HG02571 (cell line): ENCODE data around the gene KCNH2.
"Not testable (repeated sequence)": the region's sequence is repeated elsewhere in the genome, so short reads cannot be mapped to it uniquely, and the experiment has no call there.

Experiments
- ATAC-seq: cut with Tn5 transposase; IDR thresholded peaks from one replicate; pipeline ENCODE4 v1.9.1; 2021; ENCODE audit warnings: mild to moderate bottlenecking, moderate library complexity; ENCODE audit not compliant: unreplicated experiment

The KCNH2 gene

GRCh38 chr7:150911590-150912267 lies 66.4 kb downstream of the KCNH2 start:
- ATAC-seq: no peak

DNA sequence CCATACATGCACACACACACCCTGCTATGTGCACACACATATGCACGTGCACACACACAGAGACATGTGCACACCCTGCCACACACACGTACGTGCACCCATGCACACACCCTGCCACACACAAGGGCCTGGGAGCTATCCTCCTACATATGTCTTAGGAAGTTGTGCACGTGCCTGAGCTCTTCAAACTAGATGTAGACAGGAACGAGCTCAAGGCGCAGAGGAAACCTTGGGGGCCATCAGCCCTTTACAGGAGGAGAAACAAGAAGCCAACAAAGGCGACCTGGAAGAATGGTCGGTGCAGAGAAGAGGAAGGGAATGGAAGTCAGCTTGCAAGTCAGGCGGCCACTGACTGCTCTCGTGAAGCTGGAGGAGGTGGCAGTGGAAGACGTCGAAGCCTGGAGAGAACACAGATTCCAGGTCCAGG lies 67.1 kb downstream of the KCNH2 start:
- no peak for ATAC-seq

- ATAC-seq: not testable (repeated sequence)
Observed at GRCh38 chr7:150910305-150910995, 67.7 kb downstream of the KCNH2 start.

GRCh38 chr7:150909200-150909995 lies 68.7 kb downstream of the KCNH2 start:
- ATAC-seq: no peak

- no peak for ATAC-seq
Observed at GRCh38 chr7:150908173-150908572, 69.9 kb downstream of the KCNH2 start.

DNA sequence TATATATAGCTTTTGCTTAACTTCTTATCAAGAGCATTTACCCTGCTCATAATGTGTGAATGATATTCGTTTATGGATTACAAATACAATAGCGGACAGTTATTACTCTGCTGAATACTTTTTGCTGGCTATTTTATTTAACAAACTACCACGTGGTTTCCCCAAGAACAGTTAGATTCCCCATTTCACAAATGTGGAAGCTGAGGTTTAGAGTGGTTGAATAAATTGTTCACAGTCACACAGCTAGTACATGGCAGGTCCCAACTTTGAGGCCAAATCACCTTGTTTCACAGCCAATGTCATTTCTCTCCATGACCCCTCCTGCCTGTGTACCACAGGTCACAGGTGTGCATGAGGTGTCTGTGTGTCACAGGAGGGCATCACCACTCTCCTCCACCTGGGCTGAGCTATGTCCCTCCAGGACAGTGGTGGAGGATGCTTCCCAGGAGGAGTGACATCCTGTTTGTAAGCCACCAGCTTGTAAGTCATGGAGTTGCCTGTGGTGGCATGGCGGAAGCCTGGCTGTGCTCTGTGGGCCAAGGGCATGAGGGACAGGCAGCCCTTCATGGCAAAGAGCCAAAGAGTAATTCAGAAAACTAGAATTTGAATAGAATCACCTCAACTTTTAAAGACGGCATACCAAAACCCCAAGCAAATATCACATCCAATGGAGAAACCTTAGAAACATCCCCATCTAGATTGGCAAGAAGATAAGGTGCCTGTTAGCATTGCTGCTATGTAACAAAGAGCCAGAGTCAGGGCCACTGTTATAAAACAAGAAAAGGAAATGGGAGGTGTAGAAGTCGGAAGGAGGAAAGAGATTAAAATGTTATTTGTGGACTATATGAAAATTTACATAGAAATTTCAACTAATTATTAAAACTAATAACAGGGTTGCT lies 73.9 kb downstream of the KCNH2 start:
- ATAC-seq: no peak

DNA sequence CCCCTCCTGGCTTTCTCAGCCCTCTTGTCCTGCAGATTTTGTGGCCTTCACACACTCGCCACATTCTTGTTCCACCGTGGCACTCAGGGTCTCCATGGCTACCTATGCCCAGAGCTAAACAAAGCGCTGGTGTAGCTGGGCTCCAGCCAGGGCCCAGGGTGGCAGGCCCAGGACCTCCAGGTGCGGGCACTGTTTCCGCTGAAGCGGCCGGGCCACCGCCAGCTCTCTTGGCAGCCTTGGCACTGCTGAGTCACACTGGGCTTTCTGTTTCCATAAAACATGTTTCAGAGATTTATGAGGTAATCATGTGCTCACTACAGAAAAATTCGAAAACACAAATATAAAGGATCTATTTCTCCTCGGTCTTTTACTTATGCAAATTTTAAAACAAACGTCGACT lies 74.5 kb downstream of the KCNH2 start:
- ATAC-seq: peak; percentile 59

GRCh38 chr7:150902078-150903033 lies 75.8 kb downstream of the KCNH2 start:
- ATAC-seq: no peak

- ATAC-seq: no peak
Observed at GRCh38 chr7:150901160-150902035, 76.7 kb downstream of the KCNH2 start.

DNA sequence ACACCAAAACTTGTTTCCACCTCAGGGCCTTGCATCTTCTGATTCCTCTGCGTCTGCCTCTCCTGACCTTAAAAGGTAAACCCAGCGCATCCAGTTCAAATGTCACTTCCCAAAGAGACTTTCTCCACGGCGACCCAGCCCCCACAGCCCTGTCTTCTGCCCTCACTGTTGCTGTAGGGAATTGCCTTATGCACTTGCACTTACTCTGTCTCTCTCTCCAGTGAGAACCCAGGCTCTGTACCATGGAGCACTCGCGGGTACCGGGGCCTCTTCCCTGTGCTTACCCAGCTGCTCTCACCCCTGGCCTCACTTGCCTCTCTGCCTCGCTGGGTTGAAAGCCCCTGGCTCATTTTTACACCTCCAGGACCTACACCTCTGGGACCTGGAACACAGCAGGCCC lies 77.4 kb downstream of the KCNH2 start:
- ATAC-seq: no peak

DNA sequence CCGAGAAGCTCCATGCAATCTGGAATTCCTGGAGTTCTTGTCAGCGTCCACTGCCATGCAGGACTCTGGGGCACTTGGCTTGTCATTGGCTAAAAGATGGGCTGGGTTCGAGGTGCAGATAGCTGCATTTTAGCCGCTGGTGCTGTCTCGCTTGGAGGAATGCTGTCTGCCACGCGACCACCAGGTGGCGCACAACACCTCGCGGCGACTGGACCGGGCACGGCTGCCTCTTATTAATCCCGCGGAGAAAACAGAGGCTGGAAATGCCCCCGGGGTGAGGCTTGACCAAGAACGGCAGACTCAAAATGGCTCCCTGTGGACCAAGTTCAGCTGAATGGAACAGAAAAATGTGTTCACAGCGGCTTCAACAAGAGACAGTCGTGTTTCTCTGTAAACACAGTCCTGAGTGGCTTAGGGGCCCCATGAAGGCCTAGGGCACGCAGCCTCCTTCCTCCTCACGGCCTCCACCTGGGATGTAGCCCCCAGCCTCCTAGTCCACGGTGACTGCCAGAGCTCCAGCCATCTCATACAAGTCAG lies 79.6 kb downstream of the KCNH2 start:
- peak; percentile 63 for ATAC-seq

GRCh38 chr7:150897502-150898474 lies 80.3 kb downstream of the KCNH2 start:
- ATAC-seq: peak; percentile 76

DNA sequence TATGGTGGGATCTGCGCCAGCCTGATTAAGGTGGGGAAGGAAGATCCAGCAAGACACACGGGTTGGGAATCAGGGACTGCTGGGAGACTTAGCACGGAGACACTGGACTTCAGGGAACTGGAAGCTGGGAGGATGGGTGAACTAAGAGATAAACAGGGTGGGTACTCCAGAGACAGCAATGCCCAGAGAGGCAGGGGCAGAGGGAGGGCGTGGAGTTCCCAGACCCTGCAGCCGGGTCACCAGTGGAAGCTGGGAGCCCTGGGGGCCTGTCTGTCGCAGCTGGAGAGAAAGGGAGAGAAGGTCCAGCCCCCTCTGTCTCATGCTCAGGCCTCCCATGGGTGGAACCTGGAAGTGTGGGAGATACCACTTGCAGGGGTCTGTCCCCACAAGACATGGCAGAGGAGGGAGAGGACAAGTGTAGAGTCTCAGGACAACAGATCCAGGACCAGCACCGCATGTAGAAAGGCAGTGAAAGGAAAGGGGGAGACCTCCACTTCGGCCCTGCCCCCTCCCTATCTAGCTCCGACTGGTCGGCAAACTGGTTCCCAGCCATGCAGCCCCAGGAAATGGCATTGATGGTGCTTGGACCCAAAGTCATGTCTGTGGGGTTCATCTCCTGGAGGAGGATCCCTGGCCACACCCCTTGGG lies 81.4 kb downstream of the KCNH2 start:
- no peak for ATAC-seq

GRCh38 chr7:150895809-150896208 lies 82.3 kb downstream of the KCNH2 start:
- ATAC-seq: no peak
